ENCODE results near the gene SYNPO2. TPM values are rescaled to one million over a fixed set of nuclear protein-coding genes. Genes with fewer than 3 reads are reported as not detected.

Gene SYNPO2
- total and polyA plus RNA-seq, 2 of the 8 experiments (the other 6 are each of a cell fraction or from before 2014, with no cell fraction given) = 0.50 to 4.2 TPM

DNA sequence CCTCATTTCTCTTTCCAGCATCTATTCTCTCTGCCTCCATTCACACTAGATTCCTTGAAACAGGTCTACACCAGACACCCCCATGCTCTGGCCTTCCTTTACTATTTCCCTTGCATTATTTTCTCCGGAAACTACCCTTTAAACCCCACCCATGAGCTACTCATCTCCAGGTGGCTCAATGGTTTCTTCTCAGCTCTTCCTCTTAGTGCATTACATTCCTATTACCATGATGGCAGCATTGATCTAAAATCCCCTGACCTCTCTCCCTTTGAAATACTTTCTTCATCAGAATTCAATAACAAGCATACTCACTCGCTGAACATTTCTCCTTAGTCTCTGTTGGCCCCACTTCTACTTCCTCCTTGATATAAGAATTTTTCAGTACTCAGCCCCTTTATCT is 94.6 kb downstream of the SYNPO2 start (continued):
- TF ChIP-seq PHF8 (conservative IDR thresholded peaks at IDR 0.05; ENCODE audit: low read depth, low read length) = no peak
- TF ChIP-seq, protein P1, sequence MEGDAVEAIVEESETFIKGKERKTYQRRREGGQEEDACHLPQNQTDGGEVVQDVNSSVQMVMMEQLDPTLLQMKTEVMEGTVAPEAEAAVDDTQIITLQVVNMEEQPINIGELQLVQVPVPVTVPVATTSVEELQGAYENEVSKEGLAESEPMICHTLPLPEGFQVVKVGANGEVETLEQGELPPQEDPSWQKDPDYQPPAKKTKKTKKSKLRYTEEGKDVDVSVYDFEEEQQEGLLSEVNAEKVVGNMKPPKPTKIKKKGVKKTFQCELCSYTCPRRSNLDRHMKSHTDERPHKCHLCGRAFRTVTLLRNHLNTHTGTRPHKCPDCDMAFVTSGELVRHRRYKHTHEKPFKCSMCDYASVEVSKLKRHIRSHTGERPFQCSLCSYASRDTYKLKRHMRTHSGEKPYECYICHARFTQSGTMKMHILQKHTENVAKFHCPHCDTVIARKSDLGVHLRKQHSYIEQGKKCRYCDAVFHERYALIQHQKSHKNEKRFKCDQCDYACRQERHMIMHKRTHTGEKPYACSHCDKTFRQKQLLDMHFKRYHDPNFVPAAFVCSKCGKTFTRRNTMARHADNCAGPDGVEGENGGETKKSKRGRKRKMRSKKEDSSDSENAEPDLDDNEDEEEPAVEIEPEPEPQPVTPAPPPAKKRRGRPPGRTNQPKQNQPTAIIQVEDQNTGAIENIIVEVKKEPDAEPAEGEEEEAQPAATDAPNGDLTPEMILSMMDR (IDR thresholded peaks at IDR 0.05; ENCODE audit: control extremely low read depth in 1 of 3, insufficient read depth in 1 of 3, low read depth in 1 of 3, low read length in 3 of 3) = no peak

All from H1 (cell line).